HEK293 (cell line): Measurements from ENCODE around the gene NUDCD3.

Source experiments
- CTCF ChIA-PET: fragments of 350-600 bp; formaldehyde crosslinking; extraction: SDS; loops from one replicate; lab custom pipeline; 2021; ENCODE audit warnings: antibody characterized with exemption; lab: Yijun Ruan, JAX
- POLR2A ChIA-PET: fragments of 300-600 bp; formaldehyde crosslinking; extraction: SDS; loops from one replicate; lab custom pipeline; 2020; ENCODE audit warnings: antibody characterized with exemption, inconsistent platforms; lab: Yijun Ruan, JAX
- H3K27ac ChIP-seq: fragments of 200-500 bp; sonication (Bioruptor generic); 2 replicates; pipeline ENCODE4 v1.5.1; 2014; ENCODE audit warnings: low read depth, low read length, control low read depth, inconsistent platforms; ENCODE audit errors: extremely low read depth
- H3K36me3 ChIP-seq, 2 experiments: fragments of 200-500 bp in 1 of 2; sonication (Bioruptor generic) in 1 of 2; 1 replicate in 1 of 2; 2 replicates in 1 of 2; pipeline ENCODE4 v1.5.1; 2014 to 2017; ENCODE audit warnings: inconsistent platforms in 2 of 2, low read length in 2 of 2; ENCODE audit not compliant: control insufficient read depth in 2 of 2, insufficient read depth in 1 of 2
- H3K4me1 ChIP-seq: fragments of 200-500 bp; sonication (Bioruptor generic); 2 replicates; pipeline ENCODE4 v1.5.1; 2014; ENCODE audit warnings: mild to moderate bottlenecking, low read length, inconsistent platforms; ENCODE audit not compliant: control insufficient read depth, insufficient read depth
- H3K4me3 ChIP-seq: 2 replicates; pipeline ENCODE4 v1.5.1; 2011; ENCODE audit warnings: low read depth, mild to moderate bottlenecking, control low read depth, low read length, moderate library complexity
- H3K9me3 ChIP-seq: fragments of 200-500 bp; sonication (Bioruptor generic); 2 replicates; pipeline ENCODE4 v1.5.1; 2014; ENCODE audit warnings: low read depth, low read length, inconsistent platforms; ENCODE audit not compliant: control insufficient read depth, insufficient read depth
- BCL11B ChIP-seq: fragments of 450-650 bp; formaldehyde crosslinking; IDR thresholded peaks from 2 replicates; pipeline ENCODE4 v1.5.1; 2016; ENCODE audit warnings: low read depth, missing biosample characterization, missing genetic modification characterization
- CTCF ChIP-seq: fragments of 450-650 bp; formaldehyde crosslinking; IDR thresholded peaks from 2 replicates; pipeline ENCODE4 v1.5.1; 2016; ENCODE audit warnings: missing biosample characterization, missing genetic modification characterization
- KLF1 ChIP-seq: fragments of 450-650 bp; formaldehyde crosslinking; IDR thresholded peaks from 2 replicates; pipeline ENCODE4 v1.5.1; 2016; ENCODE audit warnings: missing biosample characterization, missing genetic modification characterization
- MYNN ChIP-seq: fragments of 450-650 bp; formaldehyde crosslinking; IDR thresholded peaks from 2 replicates; pipeline ENCODE4 v1.5.1; 2016; ENCODE audit warnings: missing biosample characterization, missing genetic modification characterization, borderline replicate concordance
- YY1 ChIP-seq: fragments of 450-650 bp; formaldehyde crosslinking; IDR thresholded peaks from 2 replicates; pipeline ENCODE4 v1.5.1; 2018; ENCODE audit warnings: missing biosample characterization, missing genetic modification characterization
- ZBTB6 ChIP-seq: fragments of 450-650 bp; formaldehyde crosslinking; IDR thresholded peaks from 2 replicates; pipeline ENCODE4 v1.5.1; 2017; ENCODE audit warnings: missing biosample characterization, missing genetic modification characterization
- ZFP37 ChIP-seq: fragments of 450-650 bp; formaldehyde crosslinking; IDR thresholded peaks from 2 replicates; pipeline ENCODE4 v1.5.1; 2016; ENCODE audit warnings: missing biosample characterization, missing genetic modification characterization
- ZNF132 ChIP-seq: fragments of 450-650 bp; formaldehyde crosslinking; IDR thresholded peaks from 2 replicates; pipeline ENCODE4 v1.5.1; 2017; ENCODE audit warnings: missing biosample characterization, missing genetic modification characterization, borderline replicate concordance
- ZNF138 ChIP-seq: fragments of 450-650 bp; formaldehyde crosslinking; IDR thresholded peaks from 2 replicates; pipeline ENCODE4 v1.5.1; 2016; ENCODE audit warnings: missing biosample characterization, missing genetic modification characterization, borderline replicate concordance
- ZNF155 ChIP-seq: fragments of 450-650 bp; formaldehyde crosslinking; IDR thresholded peaks from 2 replicates; pipeline ENCODE4 v1.5.1; 2016; ENCODE audit warnings: missing biosample characterization, missing genetic modification characterization
- ZNF221 ChIP-seq: fragments of 450-650 bp; formaldehyde crosslinking; IDR thresholded peaks from 2 replicates; pipeline ENCODE4 v1.5.1; 2017; ENCODE audit warnings: missing biosample characterization, missing genetic modification characterization, borderline replicate concordance
- ZNF280D ChIP-seq: fragments of 450-650 bp; formaldehyde crosslinking; IDR thresholded peaks from 2 replicates; pipeline ENCODE4 v1.5.1; 2016; ENCODE audit warnings: missing biosample characterization, missing genetic modification characterization
- ZNF394 ChIP-seq: fragments of 450-650 bp; formaldehyde crosslinking; IDR thresholded peaks from 2 replicates; pipeline ENCODE4 v1.5.1; 2016; ENCODE audit warnings: missing biosample characterization, missing genetic modification characterization, mild to moderate bottlenecking, moderate library complexity, borderline replicate concordance
- ZNF521 ChIP-seq: fragments of 450-650 bp; formaldehyde crosslinking; IDR thresholded peaks from 2 replicates; pipeline ENCODE4 v1.5.1; 2017; ENCODE audit warnings: missing biosample characterization, mild to moderate bottlenecking, missing genetic modification characterization
- ZNF621 ChIP-seq: fragments of 450-650 bp; formaldehyde crosslinking; IDR thresholded peaks from 2 replicates; pipeline ENCODE4 v1.5.1; 2017; ENCODE audit warnings: missing biosample characterization, missing genetic modification characterization
- ZNF664 ChIP-seq: fragments of 450-650 bp; formaldehyde crosslinking; IDR thresholded peaks from 2 replicates; pipeline ENCODE4 v1.5.1; 2016; ENCODE audit warnings: missing biosample characterization, missing genetic modification characterization
- ZNF692 ChIP-seq: fragments of 450-650 bp; formaldehyde crosslinking; IDR thresholded peaks from 2 replicates; pipeline ENCODE4 v1.5.1; 2016; ENCODE audit warnings: missing biosample characterization, missing genetic modification characterization

Gene NUDCD3

GRCh38 chr7:44534501-44534900, 44.0 kb upstream of the NUDCD3 start:
- ChIA-PET POLR2A (interaction anchor here (0.5 to 1.0 kb wide), 4 partner anchors 26 to 45 kb away, joined by 3 to 5 read pairs (median 4); partner anchors contain the start of gene DDX56), CTCF (interaction anchor here (0.5 to 3.2 kb wide), 38 partner anchors 8 to 293 kb away, joined by 3 to 27 read pairs (median 4); partner anchors contain the start of gene NUDCD3)
- H3K9me3 ChIP-seq, result no peaks in the 10 kb centered on the region
- no peak overlapping the region for H3K27ac ChIP-seq
- no peak for TF ChIP-seq ZNF132 (tag by site-specific recombination)
- TF ChIP-seq CTCF (tag by site-specific recombination), result peak; percentile 57
- no peaks in the 10 kb centered on the region for H3K4me1 ChIP-seq
- no peaks in the 10 kb centered on the region for H3K36me3 ChIP-seq
- no peak overlapping the region for H3K4me3 ChIP-seq

GRCh38 chr7:44534087-44534486, 43.6 kb upstream of the NUDCD3 start:
- Histone ChIP-seq H3K9me3 (no peaks in the 10 kb centered on the region), H3K4me3 (no peak overlapping the region), H3K27ac (no peak overlapping the region), H3K36me3 (no peaks in the 10 kb centered on the region), H3K4me1 (no peaks in the 10 kb centered on the region)
- ChIA-PET CTCF (interaction anchor here (0.6 to 2.6 kb wide), 28 partner anchors 9 to 293 kb away, joined by 3 to 27 read pairs (median 4); partner anchors contain the start of gene NUDCD3), POLR2A (interaction anchor here (1.0 kb wide), 2 partner anchors 31 to 40 kb away, joined by 4 to 5 read pairs; partner anchors contain the start of gene DDX56)
- no peak for TF ChIP-seq ZNF621 (tag by site-specific recombination)
- no peak for TF ChIP-seq ZNF394 (tag by site-specific recombination)
- no peak for TF ChIP-seq ZNF138 (tag by site-specific recombination)
- no peak for TF ChIP-seq YY1 (tag by site-specific recombination)
- TF ChIP-seq ZNF521 (tag by site-specific recombination), result no peak
- no peak for TF ChIP-seq ZNF280D
- TF ChIP-seq ZNF692 (tag by site-specific recombination), result 0 out of 2 replicates have a peak, but pooled peaks have one; percentile 13
- no peak for TF ChIP-seq MYNN (tag by site-specific recombination)
- TF ChIP-seq ZNF664 (tag by site-specific recombination), result no peak
- TF ChIP-seq ZBTB6 (tag by site-specific recombination), result peak; percentile 51; the same call in 1 of the 2 replicates
- no peak for TF ChIP-seq ZNF221
- no peak for TF ChIP-seq KLF1
- TF ChIP-seq BCL11B, result no peak
- TF ChIP-seq ZNF155, result no peak
- no peak for TF ChIP-seq ZFP37 (tag by site-specific recombination)
